SK-N-DZ (cell line): ENCODE measurements around the gene LBP.
"Not testable (repeated sequence)": the region's sequence is repeated elsewhere in the genome, so short reads cannot be mapped to it uniquely, and the experiment has no call there.

Source experiments
- DNase-seq: peaks from one replicate; pipeline ENCODE4 v3.0.0-alpha.2; 2015; ENCODE audit warnings: low spot score

The LBP gene

DNA sequence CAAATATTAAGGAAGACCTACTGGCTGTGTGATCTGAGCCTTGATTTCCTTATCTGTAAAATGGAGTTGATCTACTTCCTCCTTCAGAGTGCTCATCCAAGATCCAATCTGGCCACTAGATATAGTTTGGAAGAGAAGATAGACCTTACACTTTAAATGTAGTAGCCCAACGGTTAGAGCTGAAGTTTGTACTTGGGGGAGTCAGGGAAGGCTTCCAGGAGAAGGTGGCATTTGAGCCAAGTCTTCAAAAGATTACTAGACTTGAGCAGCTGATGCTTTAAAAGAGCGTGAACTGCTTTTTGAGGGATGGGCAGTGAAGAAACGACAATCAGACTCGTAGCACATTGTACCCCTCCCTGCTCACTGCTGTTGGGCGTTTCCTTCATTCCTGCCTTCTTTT lies 3.6 kb downstream of the LBP start:
- no peak for DNase-seq

DNA sequence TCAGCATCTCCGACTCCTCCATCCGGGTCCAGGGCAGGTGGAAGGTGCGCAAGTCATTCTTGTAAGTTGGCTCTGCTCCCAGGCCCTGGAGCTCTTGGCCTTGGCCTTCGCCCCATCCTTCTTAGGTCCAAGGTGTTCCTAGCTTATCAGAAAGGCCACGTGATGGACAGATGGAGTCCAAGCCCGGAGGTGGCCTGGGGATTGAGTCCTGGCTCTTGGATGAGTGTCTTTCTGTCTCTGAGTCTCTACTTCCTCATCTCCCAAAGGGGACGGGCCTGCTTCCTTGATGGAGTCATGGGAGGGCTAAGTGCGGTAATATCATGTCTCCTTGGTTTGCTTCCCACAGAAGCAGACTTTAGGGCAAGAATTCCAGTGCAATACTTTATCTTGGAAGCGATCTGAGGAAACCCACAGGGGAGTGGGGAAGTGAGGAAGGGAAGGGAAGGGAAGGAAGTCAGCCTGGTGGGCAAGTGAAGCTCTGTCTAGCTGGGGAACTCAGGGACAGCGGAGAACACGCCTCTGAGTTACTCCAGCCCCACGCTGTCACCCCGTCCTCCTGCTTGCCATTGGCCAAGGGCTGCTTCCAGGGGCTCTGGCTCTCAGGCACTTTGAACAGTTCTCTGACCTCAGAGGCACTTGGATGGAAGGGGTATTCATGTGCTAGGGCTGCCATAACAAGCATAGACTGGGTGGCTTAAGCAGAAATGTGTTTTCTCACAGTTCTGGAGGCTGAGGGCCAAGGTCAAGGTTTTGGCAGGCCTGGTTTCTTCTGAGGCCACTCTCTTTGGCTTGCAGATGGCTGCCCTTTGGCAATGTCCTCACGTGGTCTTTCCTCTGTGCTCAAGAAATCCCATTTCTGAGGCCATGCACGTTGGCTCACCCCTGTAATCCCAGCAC lies 4.8 kb downstream of the LBP start:
- no peak for DNase-seq

DNA sequence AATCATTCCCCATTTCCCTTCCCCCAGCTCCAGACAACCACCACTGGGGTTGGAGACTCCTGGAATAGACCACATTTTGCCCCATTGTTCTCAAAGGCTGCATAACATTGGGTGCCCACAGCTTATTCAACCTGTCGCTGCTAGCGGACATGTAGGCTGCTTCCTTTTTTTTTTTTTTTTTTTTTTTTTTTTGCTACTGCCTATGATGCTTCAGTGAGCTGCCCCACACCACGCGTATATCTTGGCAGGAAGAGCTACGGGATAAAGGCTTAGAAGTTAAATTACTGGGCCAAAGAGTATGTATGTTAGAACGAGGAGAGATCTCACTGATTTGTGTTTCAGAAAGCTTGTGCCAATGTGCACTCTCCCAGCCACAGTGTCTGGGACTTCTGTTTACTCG lies 7.0 kb downstream of the LBP start:
- DNase-seq, result no peak

DNA sequence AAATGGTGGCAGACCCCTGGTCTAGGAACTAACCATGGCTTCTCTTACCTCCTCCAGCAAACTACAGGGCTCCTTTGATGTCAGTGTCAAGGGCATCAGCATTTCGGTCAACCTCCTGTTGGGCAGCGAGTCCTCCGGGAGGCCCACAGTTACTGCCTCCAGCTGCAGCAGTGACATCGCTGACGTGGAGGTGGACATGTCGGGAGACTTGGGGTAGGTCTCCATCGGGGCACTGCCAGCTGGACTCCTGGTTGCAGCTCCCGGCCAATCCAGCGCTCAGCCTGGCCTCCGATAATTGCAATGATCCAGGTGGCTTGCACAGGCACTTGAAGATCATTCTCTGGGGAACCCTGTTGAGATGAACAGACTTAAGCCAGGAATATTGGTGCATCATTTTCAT lies 7.9 kb downstream of the LBP start:
- no peak for DNase-seq

DNA sequence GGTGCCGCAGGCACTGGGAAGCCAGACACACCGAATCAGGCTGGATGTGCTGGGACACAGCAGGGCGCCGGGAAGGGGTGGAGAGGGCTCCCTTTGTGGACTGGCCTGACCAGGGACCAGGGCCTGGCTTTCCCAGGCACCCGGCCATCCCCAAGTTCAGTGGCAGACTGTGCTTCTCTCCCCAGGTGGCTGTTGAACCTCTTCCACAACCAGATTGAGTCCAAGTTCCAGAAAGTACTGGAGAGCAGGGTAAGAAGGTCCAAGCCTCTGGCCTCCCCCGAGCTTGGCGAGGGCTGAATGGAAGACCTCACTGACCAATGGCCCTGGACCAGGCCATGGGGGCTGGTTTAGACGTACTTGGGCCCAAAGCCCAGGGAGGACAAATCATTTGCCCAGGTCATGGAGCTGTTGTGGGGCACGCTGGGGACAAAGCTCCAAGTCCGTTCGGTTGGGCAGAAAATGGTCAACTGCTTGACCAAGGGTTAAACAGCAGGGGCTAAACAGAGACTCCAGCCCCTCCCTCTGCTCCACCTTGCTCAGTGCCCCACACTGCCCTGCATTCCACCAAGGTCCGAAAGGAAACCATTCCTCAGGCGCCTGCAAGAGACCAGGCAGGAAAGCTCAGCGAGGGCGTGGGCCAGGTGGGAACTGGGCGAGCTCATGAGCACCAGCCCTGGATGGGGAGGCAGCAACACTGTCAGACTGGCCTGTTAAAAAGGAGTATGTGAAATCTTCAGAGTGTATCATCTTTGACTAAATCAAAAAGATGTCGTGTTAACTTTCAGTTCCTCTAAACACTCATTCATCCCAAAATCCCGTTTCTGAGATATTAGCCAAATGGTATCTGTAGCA lies 9.1 kb downstream of the LBP start:
- no peak for DNase-seq

DNA sequence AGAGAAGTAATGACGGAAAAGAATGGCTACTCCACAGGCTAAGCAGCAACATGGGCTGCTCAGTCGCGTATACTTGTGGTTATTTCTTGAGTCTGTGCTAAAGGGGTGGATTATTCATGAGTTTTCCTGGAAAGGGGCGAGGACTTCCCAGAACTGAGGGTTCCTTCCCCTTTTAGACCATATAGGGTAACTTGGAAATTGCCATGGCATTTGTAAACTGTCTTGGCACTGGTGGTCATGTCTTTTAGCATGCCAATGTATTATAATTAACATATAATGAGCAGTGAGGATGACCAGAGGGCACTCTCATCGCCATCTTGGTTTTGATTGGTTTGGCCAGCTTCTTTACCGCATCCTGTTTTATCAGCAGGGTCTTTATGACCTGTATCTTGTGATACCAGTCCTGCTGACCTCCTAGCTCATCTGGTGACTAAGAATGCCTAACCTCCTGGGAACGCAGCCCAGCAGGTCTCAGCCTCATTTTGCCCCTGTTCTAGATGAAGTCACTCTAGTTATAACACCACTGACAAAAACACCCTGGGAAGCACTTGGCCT lies 11.4 kb downstream of the LBP start:
- DNase-seq, result no peak

DNA sequence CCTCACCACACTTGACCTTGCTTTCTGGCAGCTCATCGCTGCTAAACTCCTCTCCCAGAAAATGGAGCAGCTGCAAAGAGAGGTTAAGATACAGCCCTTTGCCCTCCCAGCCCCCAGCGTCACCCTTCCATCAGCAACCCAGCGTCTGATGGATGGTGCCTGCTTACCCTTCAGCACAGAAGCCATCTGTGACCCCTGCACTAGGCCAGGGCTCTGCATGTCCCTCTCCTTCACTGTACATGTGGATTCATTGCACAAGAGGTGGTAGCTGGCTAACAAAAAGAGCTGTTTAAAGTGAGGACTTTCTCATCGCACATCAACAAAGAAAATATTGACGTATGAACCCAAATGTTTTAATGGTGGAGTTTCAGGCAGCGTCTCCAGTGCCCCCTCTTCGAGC lies 12.3 kb downstream of the LBP start:
- DNase-seq, result no peak

DNA sequence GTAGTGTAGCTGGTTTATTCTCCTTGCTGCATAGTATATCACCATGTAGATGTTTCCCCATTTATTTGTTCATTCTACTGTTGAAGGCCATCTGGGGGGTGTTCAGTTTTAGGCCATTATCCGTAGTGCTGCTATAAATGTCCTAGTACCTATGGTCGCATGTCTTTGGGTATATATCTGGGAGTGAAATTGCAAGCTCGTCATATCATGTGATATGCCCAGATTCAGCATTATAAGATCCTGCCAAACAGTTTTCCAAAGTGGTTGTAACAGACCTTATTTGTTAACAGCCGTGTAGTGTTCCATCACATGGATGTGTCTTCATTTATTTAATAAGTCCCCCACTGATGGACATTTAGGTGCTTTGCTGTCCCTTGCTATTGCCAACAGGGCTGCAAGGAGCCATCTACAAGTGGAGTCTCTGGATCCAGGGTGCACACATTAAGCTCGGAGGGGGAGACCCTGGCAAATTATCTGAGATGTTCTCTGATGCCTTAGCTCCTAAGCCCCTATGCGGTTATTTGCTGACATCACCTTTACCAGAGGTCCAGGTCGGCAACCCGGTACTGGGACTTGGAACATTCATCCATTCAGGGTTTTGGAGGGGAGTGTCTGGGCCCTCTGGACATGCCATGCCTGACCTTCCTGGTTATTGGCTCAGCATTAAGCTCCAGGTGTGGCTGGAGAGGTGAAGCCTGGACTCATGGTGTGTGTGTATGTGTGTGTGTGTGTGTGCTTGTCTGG lies 16.9 kb downstream of the LBP start:
- no peak for DNase-seq

DNA sequence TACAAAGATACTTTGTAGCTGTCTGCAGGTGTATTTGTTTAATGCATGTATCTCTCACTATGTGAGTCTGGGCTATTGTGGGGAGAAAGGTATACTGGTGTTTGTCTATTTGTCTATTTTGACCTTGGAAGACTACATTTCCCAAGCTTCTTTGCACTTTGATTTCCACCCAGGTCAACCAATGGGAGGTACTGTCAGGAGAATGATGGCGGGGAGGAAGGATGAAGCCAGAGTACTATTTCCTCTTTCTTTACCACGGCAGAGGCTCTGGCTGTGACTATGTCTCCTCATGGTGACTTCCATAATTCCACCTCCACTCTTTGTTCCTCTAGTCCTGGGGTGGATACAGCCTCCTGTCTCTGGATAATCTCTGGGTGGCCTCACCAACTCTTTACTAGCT lies 23.1 kb downstream of the LBP start:
- DNase-seq, result no peak

DNA sequence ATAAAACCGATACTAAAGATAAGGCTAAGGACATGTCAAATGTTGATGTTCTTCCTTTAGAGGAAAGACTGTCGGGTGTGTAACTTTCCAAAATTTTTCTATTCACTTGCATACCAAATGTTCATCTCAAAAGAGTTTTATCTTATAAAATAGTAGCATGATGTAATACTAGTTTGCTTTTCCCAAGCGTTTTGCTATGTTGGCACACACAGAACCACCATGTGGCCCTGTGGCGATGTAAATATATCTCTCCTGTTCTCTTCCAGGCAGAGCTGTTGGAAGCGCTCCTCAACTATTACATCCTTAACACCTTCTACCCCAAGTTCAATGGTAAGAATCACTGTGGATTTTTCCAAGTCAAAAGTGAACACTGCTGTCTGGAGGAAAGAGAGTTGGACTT lies 26.5 kb downstream of the LBP start:
- DNase-seq, result no peak

DNA sequence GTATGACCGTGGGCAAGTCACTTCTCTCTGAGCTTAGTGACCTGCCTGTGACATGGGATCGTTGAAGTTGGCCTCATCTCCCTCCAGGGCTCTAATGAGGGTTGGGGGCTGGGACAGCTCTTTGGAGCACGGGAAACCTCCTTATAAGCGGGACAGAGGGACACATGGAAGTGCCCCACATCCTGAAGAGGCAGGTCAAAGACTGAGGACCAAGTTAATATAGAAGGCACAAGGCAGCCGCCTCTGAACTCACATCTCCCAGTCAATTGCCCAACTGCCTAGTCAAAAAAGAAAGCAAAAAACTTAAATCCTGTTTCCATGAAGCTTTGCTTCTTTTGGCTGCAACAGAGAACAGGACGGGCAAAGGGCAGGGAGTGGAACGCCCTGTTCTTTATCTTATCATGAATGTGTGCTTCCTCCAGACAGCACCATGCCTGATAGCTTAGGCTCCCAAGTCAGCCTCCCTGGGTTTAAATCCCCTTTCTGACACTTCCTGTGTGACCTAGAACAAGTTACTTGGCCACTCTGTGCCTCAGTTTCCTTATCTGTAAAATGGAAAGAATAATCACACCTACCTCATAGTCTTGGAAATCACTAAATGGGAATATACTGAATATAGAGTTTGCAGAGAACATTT lies 27.1 kb downstream of the LBP start:
- DNase-seq, result no peak

DNA sequence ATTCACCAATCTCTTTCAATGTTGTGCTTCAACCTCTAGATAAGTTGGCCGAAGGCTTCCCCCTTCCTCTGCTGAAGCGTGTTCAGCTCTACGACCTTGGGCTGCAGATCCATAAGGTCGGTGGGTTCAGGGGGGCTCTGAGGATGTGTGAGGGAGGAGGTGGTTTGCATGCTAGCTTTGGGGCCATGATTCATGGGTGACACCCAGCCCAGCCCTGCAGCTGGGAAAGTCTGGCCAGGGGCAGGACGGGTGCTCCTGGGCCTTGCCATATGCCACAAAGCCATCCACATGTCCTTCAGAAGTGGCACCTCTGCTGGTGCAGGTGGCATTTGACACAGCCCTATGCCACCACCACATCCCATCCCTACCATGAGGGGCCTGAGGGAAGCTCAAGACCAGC lies 27.6 kb downstream of the LBP start:
- DNase-seq, result no peak

DNA sequence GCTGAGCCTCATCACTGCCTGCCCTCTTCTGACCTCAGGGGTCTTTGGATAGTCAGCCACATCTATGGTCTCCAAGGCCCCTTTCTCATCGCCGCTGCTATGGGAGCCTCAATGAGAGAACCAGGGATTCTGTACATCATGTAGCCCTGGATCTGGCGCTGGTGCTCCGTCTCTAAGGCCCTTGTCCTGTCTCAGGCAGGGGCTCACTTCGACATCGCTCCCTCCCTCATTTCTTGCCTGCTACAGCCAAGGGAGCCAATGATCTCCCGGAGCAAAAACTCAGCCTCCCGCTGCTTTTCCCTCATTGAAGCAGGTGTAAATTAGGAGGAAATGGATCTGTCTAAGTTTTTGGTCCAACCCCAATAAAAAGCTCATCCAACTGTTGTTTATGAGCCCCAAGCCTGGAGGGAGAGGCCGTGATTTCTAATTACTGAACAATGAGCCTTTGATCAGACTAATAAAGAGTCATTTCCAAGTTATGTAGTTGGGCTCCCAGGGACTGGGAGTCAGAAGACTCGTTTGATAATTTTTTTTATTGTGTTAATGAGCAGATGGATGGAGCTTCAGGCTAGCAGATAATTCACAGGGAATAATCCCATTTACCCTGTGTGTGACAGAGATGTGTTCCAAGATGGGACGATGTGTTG lies 30.9 kb downstream of the LBP start:
- no peak for DNase-seq

DNA sequence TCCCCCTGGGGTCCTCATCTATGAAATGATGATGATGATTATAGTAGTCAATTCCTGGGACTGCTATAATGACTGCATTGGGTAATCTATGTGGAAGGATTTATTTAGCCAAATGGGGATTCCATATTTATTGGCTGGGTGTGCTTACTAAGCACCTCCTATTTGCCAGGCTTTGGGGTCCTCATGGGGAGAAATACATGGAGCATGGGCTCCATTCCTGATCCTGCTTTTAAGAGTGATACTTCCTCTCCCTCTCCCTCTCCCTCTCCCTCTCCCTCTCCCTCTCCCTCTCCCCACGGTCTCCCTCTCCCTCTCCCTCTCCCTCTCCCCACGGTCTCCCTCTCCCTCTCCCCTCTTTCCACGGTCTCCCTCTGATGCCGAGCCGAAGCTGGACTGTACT lies 31.6 kb downstream of the LBP start:
- not testable (repeated sequence) for DNase-seq

DNA sequence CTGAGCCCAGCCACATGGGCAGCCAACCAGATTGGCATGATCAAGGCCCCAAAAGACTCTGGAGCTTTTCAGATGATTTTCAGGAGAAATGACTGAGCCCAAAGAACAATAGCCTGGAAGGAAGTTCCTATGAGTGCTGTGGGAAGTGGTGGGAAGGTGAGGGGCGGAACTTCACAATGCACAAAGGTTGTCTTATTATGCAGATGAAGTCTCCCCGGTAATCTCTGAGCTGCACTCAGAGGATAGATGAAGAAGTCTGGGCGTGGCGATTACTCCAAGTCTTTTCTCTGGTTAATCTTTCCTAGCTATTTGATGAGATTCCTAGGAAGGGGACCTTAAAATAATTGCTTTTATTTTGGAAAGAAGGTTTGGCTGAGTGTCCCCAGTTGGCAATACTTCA lies 36.9 kb downstream of the LBP start:
- DNase-seq, result no peak

DNA sequence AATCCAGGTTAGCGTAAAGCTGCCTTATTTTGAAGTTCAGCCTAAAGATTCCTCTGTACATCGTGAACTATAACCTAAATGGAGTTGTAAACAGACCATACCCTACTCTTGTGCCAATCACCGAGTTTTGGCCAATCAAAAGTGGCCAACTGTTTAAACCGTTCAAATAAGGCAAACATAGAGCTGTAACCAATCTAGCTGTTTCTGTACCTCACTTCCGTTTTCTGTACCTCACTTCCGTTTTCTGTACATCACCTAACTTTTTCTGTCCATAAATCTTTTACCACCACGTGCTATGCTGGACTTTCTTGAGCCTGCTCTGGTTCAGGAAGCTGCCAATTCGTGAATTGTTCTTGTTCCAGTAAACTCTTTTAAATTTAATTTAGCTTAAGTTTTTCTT lies 39.7 kb downstream of the LBP start:
- no peak for DNase-seq

DNA sequence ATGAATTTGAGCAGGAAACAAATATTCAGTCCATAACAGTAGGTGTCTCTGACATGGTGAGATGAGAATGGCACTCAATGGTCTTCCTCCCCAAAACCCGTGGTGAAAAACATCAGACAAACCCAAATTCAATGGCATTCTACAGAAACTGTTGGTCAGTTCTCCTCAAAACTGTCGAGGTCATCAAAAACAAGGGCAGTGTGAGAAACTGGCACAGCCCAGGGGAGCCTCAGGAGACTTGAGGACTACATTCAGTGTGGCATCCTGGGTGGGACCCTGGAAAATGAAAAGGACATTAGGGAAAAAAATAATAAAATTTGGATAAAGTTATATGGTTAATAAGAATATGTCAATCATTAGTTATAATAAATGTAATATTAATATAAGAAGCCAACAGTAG lies 40.6 kb downstream of the LBP start:
- no peak for DNase-seq

DNA sequence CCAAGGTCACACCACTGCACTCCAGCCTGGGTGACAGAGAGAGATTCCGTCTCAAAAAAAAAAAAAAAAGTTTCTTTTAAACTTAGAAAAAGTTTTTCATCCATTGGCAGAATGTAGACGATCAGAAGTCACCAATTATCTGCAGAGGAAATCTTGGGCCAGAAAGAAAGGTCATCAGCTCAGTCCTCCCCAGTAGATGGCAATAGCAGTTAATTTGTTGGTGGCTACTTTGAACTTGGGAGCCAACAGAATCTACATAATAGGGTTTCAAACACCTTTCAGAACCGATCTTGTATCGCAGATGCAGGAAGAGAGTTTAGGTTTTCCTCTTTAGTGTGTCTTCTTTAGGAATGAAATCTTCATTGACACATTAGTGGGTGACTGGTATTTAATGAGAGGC lies 41.7 kb downstream of the LBP start:
- no peak for DNase-seq

DNA sequence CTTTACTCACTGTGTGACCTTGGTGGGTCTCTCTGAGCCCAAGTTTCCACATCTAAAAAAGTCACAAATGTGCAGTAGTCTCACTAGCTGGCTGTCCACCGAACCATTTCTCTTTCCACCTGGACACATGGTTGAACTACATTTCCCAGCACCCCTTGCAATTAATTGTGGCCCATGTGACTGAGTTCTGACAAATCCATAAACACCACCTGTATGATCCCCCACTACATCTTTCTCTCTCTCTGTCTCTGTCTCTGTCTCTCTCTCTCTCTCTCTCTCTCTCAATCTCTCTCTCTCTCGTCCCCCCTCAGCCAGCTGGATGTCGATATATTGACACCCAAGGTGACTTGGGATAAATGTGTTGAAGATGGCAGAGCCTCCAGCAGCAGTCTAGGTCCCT lies 46.1 kb downstream of the LBP start:
- no peak for DNase-seq

DNA sequence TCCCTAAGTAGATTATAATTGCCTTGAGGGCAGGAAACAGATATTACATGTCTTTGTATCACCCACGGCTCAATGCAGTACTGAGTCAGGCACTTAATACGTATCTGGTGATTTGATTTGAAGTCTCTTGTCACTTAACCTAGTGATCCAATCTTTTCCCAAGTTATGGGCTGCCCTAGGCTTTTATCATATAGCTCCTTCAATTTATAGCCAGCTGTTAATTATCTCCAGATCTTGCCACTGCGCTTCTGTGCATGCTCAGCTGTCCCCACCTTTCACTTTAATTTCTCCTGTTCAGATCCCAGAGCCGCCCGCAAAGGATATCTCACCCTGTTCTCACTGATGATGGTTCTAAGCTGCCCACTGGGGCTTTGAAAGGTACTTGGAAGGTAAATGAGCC lies 47.0 kb downstream of the LBP start:
- DNase-seq, result peak; percentile 75

DNA sequence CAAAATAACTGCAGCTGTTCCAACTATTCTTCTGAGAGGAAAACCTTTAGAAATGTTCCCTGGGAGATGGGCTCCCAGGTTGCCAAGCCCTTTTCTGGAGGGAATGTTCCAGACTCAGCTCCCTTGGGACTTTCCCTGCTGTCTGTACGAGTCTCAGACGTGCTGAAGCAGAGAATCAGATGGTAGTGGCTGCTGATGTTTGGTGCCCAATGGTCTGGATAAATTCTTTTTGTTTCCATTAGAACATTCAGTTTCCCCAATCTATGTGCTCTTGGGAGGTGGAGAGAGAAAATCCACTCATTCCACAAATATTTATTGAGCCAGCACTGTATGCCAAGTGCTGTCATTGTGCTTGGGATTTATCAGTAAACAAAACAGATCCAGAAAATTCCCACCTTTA lies 48.9 kb downstream of the LBP start:
- no peak for DNase-seq
